Measurements from ENCODE around the gene CRTAP. TPM values are rescaled to one million over a fixed set of nuclear protein-coding genes. Genes with fewer than 3 reads are reported as not detected.
"Not testable (repeated sequence)": the region's sequence is repeated elsewhere in the genome, so short reads cannot be mapped to it uniquely, and the experiment has no call there.

The CRTAP gene
- total and polyA plus RNA-seq, 11 donors, result 16.1 to 148 (median 80.7) TPM

GRCh38 chr3:33159234-33159633 is 45.4 kb downstream of the CRTAP start:
- TF ChIP-seq POLR2A (IDR thresholded peaks at IDR 0.05), result no peak
- no peak for TF ChIP-seq CTCF (IDR thresholded peaks at IDR 0.05)

GRCh38 chr3:33159981-33160380 is 46.2 kb downstream of the CRTAP start:
- DNase-seq (no peak), ATAC-seq (no peak)
- peaks cover 0 to 15% (median 4%) of the 10 kb centered on the region in 12 donors for H3K4me1 ChIP-seq
- intact Hi-C loops (cut with DNase I), result no loop called here
- no peaks in the 10 kb centered on the region for H3K27me3 ChIP-seq
- no peaks in the 10 kb centered on the region for H3K36me3 ChIP-seq
- peak overlapping the region in 1 of 12 donors; percentile 29 for H3K27ac ChIP-seq
- H3K9me3 ChIP-seq, result peaks cover 0 to 4% (median 0%) of the 10 kb centered on the region in 12 donors
- 76 to 87% (median 80%) methylated on average over 3 of the region's 3 CpGs for WGBS, 4 donors
- no peak for TF ChIP-seq POLR2A (IDR thresholded peaks at IDR 0.05)
- TF ChIP-seq CTCF (IDR thresholded peaks at IDR 0.05), result no peak
- no peak overlapping the region for H3K4me3 ChIP-seq

More at GRCh38 chr3:33159234-33159633, 45.4 kb downstream of the CRTAP start:
- WGBS, 4 donors, result 81 to 90% (median 87%) methylated on average over 4 of the region's 4 CpGs
- H3K4me1 ChIP-seq, result peaks cover 0 to 15% (median 4%) of the 10 kb centered on the region in 12 donors
- H3K27me3 ChIP-seq, result no peaks in the 10 kb centered on the region
- ATAC-seq (no peak), DNase-seq (no peak)
- H3K9me3 ChIP-seq, result peaks cover 0 to 4% (median 0%) of the 10 kb centered on the region in 12 donors
- no peak overlapping the region for H3K27ac ChIP-seq
- no peaks in the 10 kb centered on the region for H3K36me3 ChIP-seq
- intact Hi-C loops (cut with DNase I), result no loop called here
- no peak overlapping the region for H3K4me3 ChIP-seq

DNA sequence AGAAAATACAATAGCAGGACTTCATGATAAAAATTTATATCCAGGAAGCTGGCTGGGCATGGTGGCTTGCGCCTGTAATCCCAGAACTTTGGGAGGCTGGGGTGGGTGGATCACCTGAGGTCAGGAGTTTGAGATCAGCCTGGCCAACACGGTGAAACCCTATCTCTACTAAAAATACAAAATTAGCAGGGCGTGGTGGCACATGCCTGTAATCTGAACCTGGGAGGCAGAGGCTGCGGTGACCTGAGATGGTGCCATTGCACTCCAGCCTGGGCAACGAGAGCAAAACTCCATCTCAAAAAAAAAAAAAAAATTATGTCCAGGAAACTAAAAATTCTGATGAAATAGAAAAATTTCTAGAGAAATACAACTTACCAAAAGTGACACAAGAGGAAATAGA is 48.8 kb downstream of the CRTAP start:
- H3K9me3 ChIP-seq; H3K4me3 ChIP-seq; H3K36me3 ChIP-seq; ATAC-seq; DNase-seq; intact Hi-C loops (cut with DNase I); H3K27ac ChIP-seq; H3K27me3 ChIP-seq; H3K4me1 ChIP-seq: not testable (repeated sequence)
- WGBS, 4 donors, result 54 to 68% (median 64%) methylated on average over 5 of the region's 5 CpGs

GRCh38 chr3:33165372-33165771 is 51.6 kb downstream of the CRTAP start:
- H3K27me3 ChIP-seq, result no peaks in the 10 kb centered on the region
- ATAC-seq, result no peak
- TF ChIP-seq POLR2A (IDR thresholded peaks at IDR 0.05) (no peak), CTCF (IDR thresholded peaks at IDR 0.05) (no peak)
- intact Hi-C loops (cut with DNase I), result no loop called here
- peaks cover 0 to 4% (median 0%) of the 10 kb centered on the region in 12 donors for H3K9me3 ChIP-seq
- peaks cover 0 to 13% (median 0%) of the 10 kb centered on the region in 12 donors for H3K4me1 ChIP-seq
- 75 to 92% (median 84%) methylated on average over 1 of the region's 1 CpG for WGBS, 4 donors
- no peak for DNase-seq
- H3K4me3 ChIP-seq, result no peak overlapping the region
- no peak overlapping the region for H3K27ac ChIP-seq
- H3K36me3 ChIP-seq, result no peaks in the 10 kb centered on the region

DNA sequence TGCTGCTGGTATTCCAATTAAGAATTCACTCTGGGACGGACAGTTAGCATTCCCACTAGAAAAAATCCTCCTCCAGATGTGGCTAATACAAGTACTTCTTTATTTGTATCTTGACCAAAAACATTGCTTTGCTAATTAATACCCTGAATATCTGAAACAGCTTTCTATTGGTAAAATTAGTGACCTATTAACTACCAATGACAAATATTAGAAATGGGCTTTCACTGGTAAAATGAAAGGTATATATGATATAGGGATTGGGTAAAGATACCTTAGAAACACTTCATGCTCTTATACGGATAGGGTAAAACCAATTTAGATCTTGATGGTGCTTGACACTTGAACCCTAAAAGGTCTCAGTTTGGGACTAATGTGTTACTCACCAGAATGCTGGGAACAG is 52.3 kb downstream of the CRTAP start:
- Histone ChIP-seq H3K4me1 (peaks cover 0 to 13% (median 0%) of the 10 kb centered on the region in 12 donors), H3K9me3 (peaks cover 0 to 4% (median 0%) of the 10 kb centered on the region in 12 donors), H3K4me3 (no peak overlapping the region), H3K27me3 (no peaks in the 10 kb centered on the region), H3K36me3 (no peaks in the 10 kb centered on the region), H3K27ac (no peak overlapping the region)
- ATAC-seq (no peak), DNase-seq (no peak)
- 70 to 80% (median 73%) methylated on average over 2 of the region's 2 CpGs for WGBS, 4 donors
- intact Hi-C loops (cut with DNase I), result no loop called here
- no peak for TF ChIP-seq POLR2A (IDR thresholded peaks at IDR 0.05)
- TF ChIP-seq CTCF (IDR thresholded peaks at IDR 0.05), result no peak
